GM21381 (cell line): ENCODE data around the gene HEG1.

Experiments
- ATAC-seq: cut with Tn5 transposase; IDR thresholded peaks from one replicate; pipeline ENCODE4 v1.9.1; 2021; ENCODE audit warnings: mild to moderate bottlenecking, moderate library complexity; ENCODE audit not compliant: unreplicated experiment

The HEG1 gene

DNA sequence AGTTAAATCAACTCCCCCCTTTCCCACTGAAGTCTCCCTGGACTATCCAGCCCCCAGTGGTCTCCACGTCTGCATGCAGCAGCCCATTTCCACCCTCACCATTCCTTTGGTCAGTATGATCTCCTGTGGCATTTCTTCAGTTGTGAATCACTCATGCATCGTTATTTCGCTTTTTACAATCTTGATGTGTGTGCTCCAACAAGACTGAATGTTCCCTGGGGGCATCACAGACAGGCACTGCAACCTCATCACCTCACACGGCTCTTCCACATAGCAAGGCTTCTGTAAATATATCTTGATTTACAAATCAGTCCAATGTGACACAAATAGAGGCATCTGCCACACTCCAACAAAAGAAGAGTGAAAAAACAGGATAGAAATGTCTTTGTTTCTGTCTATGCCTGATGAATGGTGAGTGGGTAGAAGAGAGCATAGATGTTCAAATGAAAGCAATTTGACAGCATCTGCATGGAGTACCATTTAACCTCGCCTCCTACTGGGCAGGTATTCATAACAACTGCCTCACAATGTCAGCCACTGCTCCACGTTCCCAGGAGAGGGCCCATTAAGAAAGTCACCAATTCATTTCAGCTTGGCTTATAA lies 5.2 kb downstream of the HEG1 start:
- no peak for ATAC-seq

DNA sequence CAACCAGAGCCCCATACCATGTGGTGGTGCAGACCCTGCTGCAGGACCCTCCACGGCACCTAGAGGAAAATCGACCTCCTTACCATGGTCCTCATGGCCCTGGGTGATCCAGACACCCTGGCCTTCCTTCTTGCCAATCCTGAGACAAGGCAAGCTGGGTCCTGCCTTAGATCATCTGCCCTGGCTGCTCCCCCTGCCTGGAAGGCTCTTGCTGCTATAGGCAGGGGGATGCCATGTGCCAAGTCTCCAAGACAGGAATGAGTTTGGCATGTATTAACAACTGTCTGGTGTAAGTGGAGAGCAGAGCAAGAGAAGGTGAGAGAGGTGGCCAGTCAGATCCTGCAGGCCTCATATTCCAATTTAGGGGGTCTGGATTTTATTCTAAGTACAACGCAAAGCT lies 7.5 kb downstream of the HEG1 start:
- no peak for ATAC-seq

DNA sequence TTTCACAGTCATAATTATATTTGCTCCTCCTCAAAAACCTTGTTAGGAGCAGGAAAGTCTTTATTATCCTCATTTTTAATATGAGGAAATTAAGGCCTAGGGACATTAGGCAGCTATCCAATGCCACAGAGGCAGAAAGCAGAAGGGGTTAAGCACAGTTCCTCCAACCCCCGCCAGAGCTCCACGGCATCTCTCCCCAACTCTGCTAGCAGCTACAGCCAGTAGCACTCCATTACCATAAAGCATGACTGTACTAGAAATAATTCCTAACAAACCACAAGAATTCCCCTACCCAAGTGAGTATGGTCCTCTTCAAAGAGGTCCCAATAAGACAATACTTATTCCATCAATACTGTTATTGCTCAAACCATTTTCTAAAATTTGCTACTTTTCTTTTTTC lies 9.8 kb downstream of the HEG1 start:
- ATAC-seq, result no peak

DNA sequence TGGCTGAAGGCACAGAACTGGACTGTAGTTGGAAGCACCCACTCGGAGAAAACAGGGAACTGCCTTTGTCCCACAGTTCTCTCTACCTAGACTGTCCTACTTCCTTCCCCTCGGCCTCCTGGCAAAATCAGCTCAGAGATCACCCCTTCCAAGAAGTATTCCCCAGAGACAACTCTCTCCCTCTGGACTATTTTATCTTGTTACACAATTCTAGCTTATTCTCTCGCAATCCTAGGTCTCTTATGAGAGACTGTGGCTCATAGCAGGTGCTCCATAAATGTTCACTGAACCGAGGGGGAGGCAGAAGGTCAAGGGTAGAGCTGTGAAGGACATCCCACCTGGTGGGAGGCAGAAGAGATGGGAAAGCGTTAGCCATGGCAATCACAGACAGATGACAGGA lies 10.6 kb downstream of the HEG1 start:
- no peak for ATAC-seq

GRCh38 chr3:125043599-125044151 lies 12.1 kb downstream of the HEG1 start:
- ATAC-seq, result no peak

DNA sequence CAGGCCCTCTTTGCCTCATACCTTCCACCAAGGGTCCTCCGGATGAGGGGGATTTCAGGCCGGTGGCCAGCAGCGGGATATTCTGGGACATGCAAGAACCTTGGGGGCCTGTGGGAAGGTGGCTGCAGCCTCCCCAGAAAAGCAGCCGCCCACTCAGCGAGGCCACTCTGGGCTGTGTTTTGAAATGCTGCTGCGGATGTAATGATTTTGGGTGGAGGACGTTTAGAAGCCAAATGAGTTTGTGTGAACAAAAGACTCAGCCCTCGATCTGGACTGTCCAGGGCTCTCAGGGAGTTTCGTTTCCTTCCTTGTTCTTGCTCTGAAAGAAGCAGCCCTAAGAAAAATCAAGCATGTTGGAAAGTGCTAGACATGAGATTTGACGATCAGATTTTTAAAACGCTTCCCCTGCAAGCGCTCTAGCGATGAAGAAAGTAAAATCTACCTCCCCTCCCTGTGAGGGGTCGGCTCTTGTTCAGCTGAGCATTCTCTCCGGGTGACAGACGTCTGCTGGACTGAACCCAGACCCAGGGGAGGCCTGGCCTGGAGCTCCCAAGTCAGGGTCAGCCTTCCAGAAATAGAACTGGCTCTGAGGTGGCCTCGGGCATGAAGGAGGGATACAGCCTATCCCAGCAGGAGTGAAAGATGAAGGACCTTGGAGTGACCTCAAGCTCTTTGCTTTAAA lies 12.9 kb downstream of the HEG1 start:
- no peak for ATAC-seq

DNA sequence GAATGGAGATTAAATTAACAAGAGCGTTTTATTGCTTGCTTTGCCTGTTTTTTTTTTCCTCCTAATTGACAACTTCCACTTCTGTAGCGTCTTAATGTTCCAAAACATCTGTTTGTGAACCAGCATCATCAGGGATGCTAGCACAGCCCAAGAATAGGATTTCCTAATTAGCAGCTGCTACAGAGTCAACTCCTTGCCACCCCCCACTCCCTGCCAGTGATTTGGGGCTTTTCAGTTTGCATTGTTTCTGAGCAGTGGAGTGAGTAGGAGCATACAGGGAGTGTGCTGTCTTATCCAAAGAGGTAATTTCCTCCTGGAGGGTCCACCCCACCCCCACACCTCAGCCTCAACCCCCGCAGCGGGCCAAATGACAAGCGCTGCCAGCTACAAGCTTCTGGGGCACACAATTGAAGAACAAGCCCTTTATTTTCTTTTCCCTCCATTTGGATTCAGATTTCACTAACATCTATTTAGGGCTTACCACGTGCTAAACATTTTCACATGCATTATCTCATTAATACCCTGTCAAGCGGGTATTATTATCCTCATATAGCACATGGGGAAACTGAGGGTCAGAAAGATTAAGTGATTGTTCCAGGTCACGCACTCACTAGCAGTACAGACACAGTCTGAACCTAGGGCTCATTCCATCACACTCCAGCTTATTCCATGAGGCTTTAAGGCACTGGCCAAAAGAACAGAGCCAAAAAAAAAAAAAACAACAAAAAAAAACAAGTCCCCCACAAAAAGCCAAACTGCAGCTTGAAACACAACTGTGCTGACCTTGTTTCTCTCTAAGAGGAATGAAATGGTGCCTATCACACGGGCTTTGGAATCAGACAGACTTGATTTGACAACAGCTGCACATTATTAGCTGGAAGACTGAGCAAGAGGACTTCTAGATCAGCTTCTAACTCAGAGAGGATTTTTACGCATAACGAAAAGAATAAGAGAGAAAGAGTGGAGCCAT lies 16.4 kb downstream of the HEG1 start:
- no peak for ATAC-seq

DNA sequence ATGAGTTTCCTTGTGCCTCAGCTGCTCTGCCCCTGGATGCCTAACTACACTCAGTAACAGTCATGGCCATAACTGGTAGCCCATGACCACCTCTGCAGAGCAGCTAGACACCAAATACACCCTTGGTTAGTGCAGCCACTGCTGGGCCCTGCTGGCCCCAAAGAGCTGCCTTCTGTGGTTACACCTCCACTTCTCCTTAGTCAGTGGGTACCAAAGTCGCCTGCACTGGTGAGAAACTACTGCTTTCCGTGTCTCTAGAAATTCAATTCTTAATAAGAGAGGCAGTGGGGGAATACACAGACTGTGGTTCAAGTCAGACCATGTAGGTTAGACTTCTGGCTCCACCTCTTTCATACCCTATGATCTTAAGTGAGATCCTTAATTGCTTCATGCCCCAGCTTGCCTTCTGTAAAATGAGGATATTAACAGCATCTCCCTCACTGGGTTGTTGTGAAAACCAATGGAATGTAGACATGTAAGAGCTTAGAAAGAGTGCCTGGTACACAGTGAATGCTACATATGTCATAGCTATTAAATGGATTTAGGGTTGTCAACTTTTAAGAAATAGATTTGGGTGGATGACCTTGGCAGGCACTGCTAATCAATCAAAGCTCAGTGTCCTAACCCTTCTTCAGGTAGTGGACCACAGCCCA lies 18.2 kb downstream of the HEG1 start:
- no peak for ATAC-seq

- ATAC-seq, result no peak
These were observed 20.6 kb downstream of the HEG1 start for GRCh38 chr3:125035217-125035616.

- ATAC-seq, result no peak
These were observed 22.2 kb downstream of the HEG1 start for GRCh38 chr3:125033616-125034015.

- ATAC-seq, result no peak
These were observed 22.7 kb downstream of the HEG1 start for GRCh38 chr3:125033135-125033534.

- ATAC-seq, result no peak
These were observed 23.1 kb downstream of the HEG1 start for GRCh38 chr3:125032683-125033082.

DNA sequence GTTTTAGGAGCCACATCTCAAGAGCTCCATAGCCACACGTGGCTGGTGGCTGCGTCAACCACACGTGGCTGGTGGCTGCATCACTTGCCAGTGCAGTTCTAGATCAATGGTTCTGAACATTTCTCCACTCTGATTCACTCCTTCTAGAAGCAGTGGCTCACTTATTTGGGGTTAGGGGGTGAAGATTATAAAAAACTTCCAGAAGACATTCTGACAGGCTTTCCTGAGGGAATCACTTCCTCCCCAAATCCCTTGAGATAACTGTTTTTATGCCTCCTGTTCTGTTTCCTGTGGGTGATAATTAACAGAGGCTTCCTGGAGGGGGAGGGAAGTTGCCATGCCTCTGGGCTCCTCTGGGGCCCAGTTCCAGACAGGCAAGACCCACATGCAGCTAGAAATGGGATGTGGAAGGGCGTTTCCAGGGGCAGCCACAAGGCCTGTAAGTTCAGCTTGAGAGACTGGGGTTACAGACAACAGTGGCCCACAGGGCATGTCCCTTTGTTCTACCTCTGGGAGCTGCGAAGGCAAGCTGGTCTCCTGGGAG lies 23.6 kb downstream of the HEG1 start:
- ATAC-seq, result no peak

- no peak for ATAC-seq
These were observed 24.3 kb downstream of the HEG1 start for GRCh38 chr3:125031544-125031943.

DNA sequence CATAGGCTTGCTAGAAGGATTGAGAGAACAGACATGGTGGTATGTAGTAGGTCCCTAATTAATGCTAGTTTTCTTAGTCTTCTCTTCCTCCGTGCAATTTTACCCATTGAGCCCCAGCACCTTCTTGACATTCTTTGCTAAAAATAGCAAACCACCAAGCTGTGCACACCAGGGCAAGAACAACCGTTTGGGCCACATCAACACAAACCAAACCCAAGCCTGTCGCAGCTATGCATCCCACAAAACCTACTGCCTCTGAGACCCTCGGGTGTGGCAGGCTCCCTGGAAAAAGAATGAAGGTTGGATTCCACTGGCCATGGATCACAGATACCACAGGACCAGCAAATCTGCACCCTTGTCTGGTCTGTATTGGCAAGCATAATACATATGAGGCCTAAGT lies 27.1 kb downstream of the HEG1 start:
- no peak for ATAC-seq

DNA sequence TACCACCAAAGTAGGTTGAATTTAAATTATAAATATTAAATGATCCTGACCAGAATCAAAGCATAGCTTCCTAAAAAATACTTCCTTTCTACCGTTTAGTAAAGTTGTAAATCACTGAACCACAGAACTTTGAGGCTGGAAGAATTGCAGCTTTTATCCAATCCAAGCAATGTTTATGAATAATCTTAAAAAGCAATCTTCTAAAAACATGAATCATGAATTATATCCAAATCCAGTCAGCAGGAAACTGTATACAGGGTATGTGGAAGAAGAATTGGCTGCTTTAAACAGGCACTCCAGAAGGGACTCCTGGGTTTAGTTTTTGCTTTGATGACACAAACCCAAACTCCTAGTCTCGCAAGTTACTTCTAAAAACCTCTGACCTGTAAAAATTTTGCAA lies 30.2 kb downstream of the HEG1 start:
- no peak for ATAC-seq

DNA sequence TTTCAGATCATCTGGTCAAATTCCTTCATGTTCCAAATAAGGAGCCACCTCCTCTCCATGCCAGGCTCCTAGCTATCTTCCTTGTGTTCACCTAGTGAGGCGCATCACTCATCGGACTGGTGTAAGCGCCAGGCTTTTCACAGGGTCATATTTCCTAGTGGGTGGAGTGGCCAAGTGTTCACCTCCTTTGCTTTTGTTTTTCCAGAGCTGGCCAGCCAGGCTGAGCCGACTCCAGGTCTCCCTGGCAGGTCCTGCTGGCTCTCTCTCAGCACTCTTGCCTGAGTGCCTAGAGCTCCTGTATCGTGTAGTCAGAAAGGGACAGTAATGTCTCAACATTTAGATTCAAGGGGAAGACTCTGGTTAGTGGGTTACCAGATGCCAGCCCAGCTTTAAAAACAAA lies 31.0 kb downstream of the HEG1 start:
- no peak for ATAC-seq

- no peak for ATAC-seq
These were observed 31.8 kb downstream of the HEG1 start for GRCh38 chr3:125023833-125024555.

GRCh38 chr3:125022206-125022605 lies 33.6 kb downstream of the HEG1 start:
- no peak for ATAC-seq

- no peak for ATAC-seq
These were observed 36.5 kb downstream of the HEG1 start for GRCh38 chr3:125019271-125019670.
